A549 (cell line): Measurements from ENCODE around the gene MLXIPL.
"Not testable (repeated sequence)": the region's sequence is repeated elsewhere in the genome, so short reads cannot be mapped to it uniquely, and the experiment has no call there.

Experiments
- MAZ ChIP-seq: fragments of 150-350 bp; IDR thresholded peaks from 2 replicates; pipeline ENCODE4 v1.6.1; 2014; ENCODE audit warnings: antibody characterized with exemption, low read depth, low read length, borderline replicate concordance
- TF ChIP-seq, protein P1 (sequence below): fragments of >200 bp; sonication (Bioruptor Twin); formaldehyde crosslinking; IDR thresholded peaks from 3 replicates; pipeline ENCODE4 v1.5.1; 2016

- TF ChIP-seq MAZ = not testable (repeated sequence)
- TF ChIP-seq, protein P1, sequence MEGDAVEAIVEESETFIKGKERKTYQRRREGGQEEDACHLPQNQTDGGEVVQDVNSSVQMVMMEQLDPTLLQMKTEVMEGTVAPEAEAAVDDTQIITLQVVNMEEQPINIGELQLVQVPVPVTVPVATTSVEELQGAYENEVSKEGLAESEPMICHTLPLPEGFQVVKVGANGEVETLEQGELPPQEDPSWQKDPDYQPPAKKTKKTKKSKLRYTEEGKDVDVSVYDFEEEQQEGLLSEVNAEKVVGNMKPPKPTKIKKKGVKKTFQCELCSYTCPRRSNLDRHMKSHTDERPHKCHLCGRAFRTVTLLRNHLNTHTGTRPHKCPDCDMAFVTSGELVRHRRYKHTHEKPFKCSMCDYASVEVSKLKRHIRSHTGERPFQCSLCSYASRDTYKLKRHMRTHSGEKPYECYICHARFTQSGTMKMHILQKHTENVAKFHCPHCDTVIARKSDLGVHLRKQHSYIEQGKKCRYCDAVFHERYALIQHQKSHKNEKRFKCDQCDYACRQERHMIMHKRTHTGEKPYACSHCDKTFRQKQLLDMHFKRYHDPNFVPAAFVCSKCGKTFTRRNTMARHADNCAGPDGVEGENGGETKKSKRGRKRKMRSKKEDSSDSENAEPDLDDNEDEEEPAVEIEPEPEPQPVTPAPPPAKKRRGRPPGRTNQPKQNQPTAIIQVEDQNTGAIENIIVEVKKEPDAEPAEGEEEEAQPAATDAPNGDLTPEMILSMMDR = not testable (repeated sequence)
Observed at GRCh38 chr7:73581006-73581405, 43.3 kb downstream of the MLXIPL start.
